Panc1 (cell line): ENCODE measurements around the gene YWHAG. TPM values are rescaled to one million over a fixed set of nuclear protein-coding genes. Genes with fewer than 3 reads are reported as not detected.

ENCODE experiments used
- ATAC-seq: fragments of 200-7000 bp; cut with Tn5 transposase; 2 replicates; pipeline ENCODE4 v1.9.1; 2020; ENCODE audit warnings: mild to moderate bottlenecking, moderate library complexity
- BruUV-seq: library from RNA; stranded (reverse); fragments of 400-500 nt; replicated peaks from 2 replicates; lab custom pipeline; 2021; lab: Mats Ljungman, UMichigan
- CTCF ChIA-PET: fragments of 300-600 bp; sonication (Branson Sonifier 250); formaldehyde crosslinking; loops from one replicate; lab custom pipeline; 2022; ENCODE audit warnings: antibody characterized with exemption; lab: Charles Lee
- POLR2A ChIA-PET: fragments of 300-600 bp; sonication (Branson Sonifier 250); formaldehyde crosslinking; loops from one replicate; lab custom pipeline; 2022; ENCODE audit warnings: antibody characterized with exemption; lab: Charles Lee
- DNase-seq: peaks from one replicate; pipeline ENCODE4 v3.0.0-alpha.2; 2010; ENCODE audit warnings: low read depth, low spot score
- H3K27ac ChIP-seq: 2 replicates; pipeline ENCODE4 v1.5.1; 2011; ENCODE audit warnings: mild to moderate bottlenecking, low read length, inconsistent platforms
- H3K27me3 ChIP-seq: fragments of 200-500 bp; sonication (Bioruptor generic); 2 replicates; pipeline ENCODE4 v1.6.0; 2014; ENCODE audit warnings: low read length, inconsistent platforms; ENCODE audit not compliant: control insufficient read depth, insufficient read depth
- H3K36me3 ChIP-seq: fragments of 200-500 bp; sonication (Bioruptor generic); 2 replicates; pipeline ENCODE4 v1.5.1; 2014; ENCODE audit warnings: inconsistent platforms, mild to moderate bottlenecking, low read length, moderate library complexity; ENCODE audit not compliant: control insufficient read depth, insufficient read depth
- H3K4me1 ChIP-seq: 2 replicates; pipeline ENCODE4 v1.5.1; 2011; ENCODE audit warnings: inconsistent platforms, mild to moderate bottlenecking, low read length, moderate library complexity; ENCODE audit not compliant: control insufficient read depth, insufficient read depth
- H3K4me3 ChIP-seq, 2 experiments: 2 replicates each; pipeline ENCODE4 v1.5.1; 2011 to 2012; ENCODE audit warnings: low read depth in 2 of 2, low read length in 2 of 2, mild to moderate bottlenecking in 2 of 2, inconsistent platforms in 1 of 2, moderate library complexity in 1 of 2
- H3K9me3 ChIP-seq: fragments of 200-500 bp; sonication (Bioruptor generic); 2 replicates; pipeline ENCODE4 v1.5.1; 2014; ENCODE audit warnings: low read depth, mild to moderate bottlenecking, inconsistent platforms, low read length, moderate library complexity; ENCODE audit not compliant: control insufficient read depth, insufficient read depth
- POLR2AphosphoS5 ChIP-seq: IDR thresholded peaks from 2 replicates; pipeline ENCODE4 v1.6.1; 2012; ENCODE audit warnings: mild to moderate bottlenecking, low read depth, low read length, moderate library complexity
- REST ChIP-seq, 2 experiments: IDR thresholded peaks; 2 replicates each; pipeline ENCODE4 v1.6.1; 2011 to 2012; ENCODE audit warnings: low read depth in 2 of 2, control low read depth in 1 of 2, low read length in 1 of 2, mild to moderate bottlenecking in 1 of 2, moderate library complexity in 1 of 2; ENCODE audit not compliant: insufficient read depth in 1 of 2
- SIN3A ChIP-seq: IDR thresholded peaks from 2 replicates; pipeline ENCODE4 v1.6.1; 2012; ENCODE audit warnings: low read depth, mild to moderate bottlenecking, low read length, moderate library complexity, borderline replicate concordance; ENCODE audit not compliant: insufficient read depth
- TCF7L2 ChIP-seq: IDR thresholded peaks from 2 replicates; pipeline ENCODE4 v1.6.1; 2011; ENCODE audit warnings: mild to moderate bottlenecking, low read depth, low read length, inconsistent platforms
- in situ Hi-C: cut with HindIII; loops from 2 replicates; pipeline ENCODE4 v1.10.0; 2016; ENCODE audit warnings: low sequenced_read_pairs, low pct_unique_long_range_greater_than_20kb
- intact Hi-C: fragments of 100-400 bp; cut with micrococcal nuclease; formaldehyde crosslinking; loops from one replicate; pipeline ENCODE4 v1.10.0; 2022; ENCODE audit not compliant: unreplicated experiment
- total RNA-seq: library from RNA; stranded (reverse); gene quantifications from one replicate; pipeline ENCODE4 v1.2.1, GENCODE V29; 2021; ENCODE audit not compliant: unreplicated experiment
- TF ChIP-seq, protein P1 (sequence below): fragments of 450-650 bp; IDR thresholded peaks from 2 replicates; pipeline ENCODE4 v1.5.1; 2017; ENCODE audit warnings: mild to moderate bottlenecking

Gene YWHAG
- total RNA-seq, 1 experiment from 2014 or later: 210 TPM

DNA sequence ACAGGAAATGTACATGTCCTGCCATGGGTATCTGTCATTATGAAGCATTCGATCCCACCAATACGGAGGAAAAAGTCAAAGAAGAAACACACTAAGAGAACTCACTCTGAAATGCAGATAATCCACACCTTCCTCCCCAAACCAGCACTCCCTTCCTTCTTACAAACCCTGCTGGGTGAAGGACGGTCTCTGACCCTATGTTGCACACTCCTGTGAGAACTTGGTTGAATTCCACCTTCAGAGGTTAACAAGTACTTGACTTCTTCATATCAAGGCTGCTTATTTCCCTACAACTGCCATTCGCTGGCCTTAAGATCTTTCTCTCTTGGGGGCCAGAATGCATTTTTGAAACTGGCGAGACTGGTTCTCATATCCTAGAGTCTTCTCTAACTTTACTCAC is 16.6 kb downstream of the YWHAG start:
- Histone ChIP-seq H3K9me3 (no peaks in the 10 kb centered on the region), H3K27me3 (no peaks in the 10 kb centered on the region), H3K27ac (no peak overlapping the region), H3K36me3 (peaks cover 16% of the 10 kb centered on the region), H3K4me3 (no peak overlapping the region), H3K4me1 (peaks cover 21% of the 10 kb centered on the region)
- in situ Hi-C loops (no loop called here), intact Hi-C loops (no loop called here)
- BruUV-seq: no TSS peak
- no peak for DNase-seq
- ATAC-seq: no peak
- TF ChIP-seq REST (IDR thresholded peaks at IDR 0.05; ENCODE audit: insufficient read depth in 1 of 2, low read depth in 2 of 2, low read length in 1 of 2) (no peak), TCF7L2 (no peak), SIN3A (no peak), POLR2AphosphoS5 (no peak)
- TF ChIP-seq, protein P1, sequence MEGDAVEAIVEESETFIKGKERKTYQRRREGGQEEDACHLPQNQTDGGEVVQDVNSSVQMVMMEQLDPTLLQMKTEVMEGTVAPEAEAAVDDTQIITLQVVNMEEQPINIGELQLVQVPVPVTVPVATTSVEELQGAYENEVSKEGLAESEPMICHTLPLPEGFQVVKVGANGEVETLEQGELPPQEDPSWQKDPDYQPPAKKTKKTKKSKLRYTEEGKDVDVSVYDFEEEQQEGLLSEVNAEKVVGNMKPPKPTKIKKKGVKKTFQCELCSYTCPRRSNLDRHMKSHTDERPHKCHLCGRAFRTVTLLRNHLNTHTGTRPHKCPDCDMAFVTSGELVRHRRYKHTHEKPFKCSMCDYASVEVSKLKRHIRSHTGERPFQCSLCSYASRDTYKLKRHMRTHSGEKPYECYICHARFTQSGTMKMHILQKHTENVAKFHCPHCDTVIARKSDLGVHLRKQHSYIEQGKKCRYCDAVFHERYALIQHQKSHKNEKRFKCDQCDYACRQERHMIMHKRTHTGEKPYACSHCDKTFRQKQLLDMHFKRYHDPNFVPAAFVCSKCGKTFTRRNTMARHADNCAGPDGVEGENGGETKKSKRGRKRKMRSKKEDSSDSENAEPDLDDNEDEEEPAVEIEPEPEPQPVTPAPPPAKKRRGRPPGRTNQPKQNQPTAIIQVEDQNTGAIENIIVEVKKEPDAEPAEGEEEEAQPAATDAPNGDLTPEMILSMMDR: no peak
- CTCF ChIA-PET: no interaction called here
- POLR2A ChIA-PET: no interaction called here

DNA sequence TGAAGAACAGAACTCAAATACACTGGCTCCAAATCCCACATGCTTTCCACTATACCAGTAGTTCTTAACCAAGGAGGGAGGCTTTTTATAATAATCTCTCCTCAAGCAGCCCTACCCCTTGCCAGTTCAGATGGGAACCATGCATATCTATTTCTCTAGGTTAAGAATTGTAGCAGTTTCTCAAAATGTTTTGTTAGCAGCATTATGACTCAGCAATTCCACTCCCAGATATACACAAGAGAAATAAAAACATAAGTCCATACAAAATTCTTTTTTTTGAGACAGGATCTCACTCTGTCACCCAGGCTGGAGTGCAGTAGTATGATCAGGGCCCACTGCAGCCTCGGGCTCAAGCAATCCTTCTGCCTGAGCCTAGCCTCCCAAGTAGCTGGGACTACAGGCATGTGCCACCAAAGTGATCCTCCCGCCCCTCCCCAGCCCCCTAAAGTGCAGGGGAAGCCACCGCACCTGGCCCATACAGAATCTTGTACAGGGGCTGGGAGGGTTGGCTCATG is 18.1 kb downstream of the YWHAG start:
- Histone ChIP-seq H3K27ac (no peak overlapping the region), H3K4me3 (no peak overlapping the region), H3K27me3 (no peaks in the 10 kb centered on the region), H3K9me3 (no peaks in the 10 kb centered on the region), H3K4me1 (peaks cover 28% of the 10 kb centered on the region), H3K36me3 (peaks cover 12% of the 10 kb centered on the region)
- ATAC-seq: peak; percentile 35; the same call in 1 of the 2 replicates
- no TSS peak for BruUV-seq
- DNase-seq: no peak
- no peak for TF ChIP-seq REST (IDR thresholded peaks at IDR 0.05; ENCODE audit: insufficient read depth in 1 of 2, low read depth in 2 of 2, low read length in 1 of 2)
- TF ChIP-seq, protein P1: no peak
- TF ChIP-seq SIN3A: no peak
- TF ChIP-seq TCF7L2: no peak
- TF ChIP-seq POLR2AphosphoS5: no peak
- POLR2A ChIA-PET: no interaction called here
- CTCF ChIA-PET: no interaction called here
- intact Hi-C loops: no loop called here
- in situ Hi-C loops: no loop called here
